DMS53 treated with DMSO at 0.1 percent for 48 hours (cell line): ENCODE data around the gene SLC16A8.
"Not testable (repeated sequence)": the region's sequence is repeated elsewhere in the genome, so short reads cannot be mapped to it uniquely, and the experiment has no call there.

Experiments
- DNase-seq: peaks from one replicate; lab custom pipeline; 2025; ENCODE audit not compliant: unreplicated experiment; lab: John Stamatoyannopoulos, UW

SLC16A8 gene

DNA sequence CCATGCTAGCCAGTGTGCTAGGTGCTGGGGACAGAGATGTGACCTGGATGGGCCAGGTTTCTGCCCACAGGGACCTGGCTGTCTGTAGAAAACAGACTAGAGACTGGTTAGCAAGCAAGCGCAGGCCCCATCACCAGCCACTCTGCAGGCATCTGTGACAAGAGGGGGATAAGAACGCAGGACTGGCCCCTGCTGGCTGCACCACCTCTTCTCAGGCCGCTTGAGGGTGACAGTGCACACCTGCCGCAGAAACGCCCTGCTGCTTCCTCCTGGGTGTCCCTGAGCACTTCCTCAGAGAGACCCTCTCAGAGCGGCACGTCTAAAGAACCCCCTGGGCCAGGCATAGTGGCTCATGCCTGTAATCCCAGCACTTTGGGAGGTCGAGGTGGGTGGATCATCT lies 32.7 kb downstream of the SLC16A8 start:
- DNase-seq = no peak

DNA sequence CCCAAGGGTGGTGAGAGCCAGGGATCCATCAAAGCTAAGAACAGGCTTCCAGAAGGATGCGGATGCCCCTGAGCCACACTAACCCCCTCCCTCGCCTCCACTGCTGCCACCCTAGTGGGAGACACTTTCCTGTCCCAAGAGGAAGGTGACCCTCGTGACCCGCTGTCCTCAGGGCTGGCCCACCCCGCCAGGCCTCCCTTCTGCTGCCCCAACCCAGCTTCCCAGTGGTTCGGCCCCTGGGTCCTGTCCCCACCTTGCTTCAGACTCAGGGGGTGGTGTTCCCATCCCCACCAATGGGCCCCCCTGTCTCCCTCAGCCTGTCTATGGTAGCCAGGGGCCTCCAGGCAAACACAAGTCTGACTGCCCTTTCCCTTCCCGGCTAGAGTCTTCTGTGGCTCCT lies 33.3 kb downstream of the SLC16A8 start:
- no peak for DNase-seq

DNA sequence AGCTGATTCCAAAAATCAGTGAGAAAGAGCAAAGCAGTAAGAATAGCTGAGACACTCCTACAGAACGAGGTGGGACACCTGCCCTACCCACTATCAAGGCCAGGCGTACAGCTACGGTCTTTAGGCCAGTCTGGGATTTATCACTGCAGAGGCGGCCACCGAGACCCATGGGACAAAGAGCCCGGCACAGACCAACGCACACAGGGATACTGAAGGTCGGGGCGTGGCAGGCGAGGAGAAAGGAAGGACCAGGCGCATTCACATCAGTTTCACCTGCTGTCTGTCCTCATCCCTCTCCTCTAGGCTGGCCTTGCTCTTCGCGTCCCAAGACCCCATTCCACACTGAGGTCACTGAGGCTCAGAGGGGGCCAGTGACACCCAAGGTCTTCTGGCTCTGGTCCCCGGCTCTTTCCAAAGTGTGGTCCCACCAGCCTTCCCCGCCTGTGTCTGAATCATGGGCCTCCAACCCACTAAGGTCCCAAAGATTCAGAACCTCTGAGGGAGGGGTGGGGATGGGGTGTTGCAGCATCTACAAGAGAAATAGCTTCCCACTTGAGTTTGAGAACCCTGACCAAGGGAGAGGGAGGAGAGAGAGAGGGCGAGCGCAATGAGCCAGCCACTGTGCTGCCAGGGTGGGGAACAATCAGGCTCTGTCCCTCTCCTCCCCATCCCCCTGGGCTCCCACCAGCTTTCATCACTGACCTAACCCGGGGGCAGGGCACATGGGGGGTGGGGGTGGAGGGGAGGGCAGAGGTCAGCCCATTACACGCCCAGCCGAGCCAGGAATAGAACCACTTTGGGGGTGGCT lies 34.0 kb downstream of the SLC16A8 start:
- no peak for DNase-seq

DNA sequence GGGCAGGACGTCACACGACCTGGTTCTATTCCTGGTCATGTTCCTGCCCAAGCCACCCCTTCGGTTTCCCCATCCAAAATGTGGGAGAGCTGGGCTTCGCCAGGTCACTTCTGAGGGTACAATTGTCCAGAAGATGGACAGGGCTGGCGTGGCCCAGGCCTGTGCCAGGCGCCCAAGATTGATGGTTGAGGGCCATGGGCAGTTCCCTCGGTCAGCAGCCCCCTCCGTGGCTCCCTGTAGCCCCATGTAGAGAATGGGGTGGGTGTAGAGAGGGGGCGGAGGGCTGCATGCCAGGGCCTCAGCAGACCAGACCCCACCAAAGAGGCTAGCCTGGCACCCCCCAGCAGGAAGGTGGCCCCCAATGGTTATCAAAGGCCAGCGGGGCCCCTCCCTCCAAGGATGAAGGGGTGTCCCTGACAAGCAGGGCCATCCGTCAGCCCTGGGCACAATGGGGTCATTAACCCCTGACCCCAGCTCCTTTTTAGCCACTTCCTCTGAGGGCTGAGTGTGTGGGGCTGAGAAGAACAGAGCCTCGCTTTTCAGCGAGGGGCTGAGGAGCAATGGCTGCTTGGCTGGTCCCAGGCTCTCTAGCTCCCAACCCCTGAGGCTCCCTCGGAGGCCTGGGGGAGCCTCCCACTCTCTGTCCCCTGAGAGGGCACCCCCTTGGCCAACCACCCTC lies 37.8 kb downstream of the SLC16A8 start:
- DNase-seq = no peak

DNA sequence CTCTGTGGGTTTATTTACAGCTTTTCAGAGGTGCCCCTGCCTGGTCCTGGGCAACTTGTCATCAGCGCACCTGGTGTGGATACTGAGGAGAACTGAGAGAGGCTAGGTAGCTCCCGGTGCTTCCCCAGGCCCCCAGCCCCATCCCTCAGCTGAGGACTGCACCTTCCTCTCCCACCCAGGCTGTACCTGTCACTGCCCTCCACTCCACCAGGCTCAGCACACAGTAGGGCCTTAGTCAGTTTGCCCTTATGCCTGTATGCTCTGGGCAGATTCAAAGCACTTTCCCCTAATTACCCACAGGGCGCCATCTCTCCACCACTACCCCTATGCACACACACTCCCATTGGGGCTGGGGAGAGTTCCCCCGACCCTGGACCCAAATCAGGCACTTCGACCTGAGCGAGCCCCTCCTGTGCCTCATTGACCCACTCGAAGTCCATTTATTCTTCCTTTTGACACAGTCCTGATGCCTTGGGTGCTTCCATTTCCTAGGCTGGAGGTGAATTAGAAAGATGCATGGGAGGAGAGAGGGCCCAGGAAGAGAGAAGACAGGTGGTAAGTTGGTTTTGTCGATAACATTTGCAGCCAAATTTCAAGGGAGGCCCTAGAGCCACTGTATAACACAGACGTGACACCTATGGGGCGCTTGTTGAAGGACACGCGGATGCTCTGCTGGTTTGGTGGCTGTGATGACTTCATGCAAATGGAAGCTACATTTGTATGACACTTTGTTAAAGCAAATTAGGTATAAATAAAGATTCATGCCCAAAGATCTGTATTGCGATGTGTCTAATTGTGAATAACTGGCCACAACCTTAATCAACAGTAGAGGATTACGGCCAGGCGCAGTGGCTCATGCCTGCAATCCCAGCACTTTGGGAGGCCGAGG lies 40.6 kb downstream of the SLC16A8 start:
- DNase-seq = no peak

DNA sequence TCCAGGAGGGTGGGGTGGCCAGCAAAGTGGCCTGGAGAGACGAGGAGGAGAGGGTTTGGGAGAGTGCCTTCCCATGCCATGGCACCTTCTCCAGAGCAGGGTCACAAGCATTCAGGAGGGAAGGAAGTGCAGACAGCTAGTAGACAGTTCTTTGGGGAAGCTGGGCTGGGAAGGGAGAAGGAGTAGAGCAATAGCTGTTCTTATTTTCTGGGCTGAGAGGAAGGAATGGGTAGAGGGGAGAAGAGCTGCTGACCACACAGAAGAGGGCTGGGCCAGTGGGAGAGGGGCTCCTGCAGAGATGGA lies 41.5 kb downstream of the SLC16A8 start:
- DNase-seq = no peak

DNA sequence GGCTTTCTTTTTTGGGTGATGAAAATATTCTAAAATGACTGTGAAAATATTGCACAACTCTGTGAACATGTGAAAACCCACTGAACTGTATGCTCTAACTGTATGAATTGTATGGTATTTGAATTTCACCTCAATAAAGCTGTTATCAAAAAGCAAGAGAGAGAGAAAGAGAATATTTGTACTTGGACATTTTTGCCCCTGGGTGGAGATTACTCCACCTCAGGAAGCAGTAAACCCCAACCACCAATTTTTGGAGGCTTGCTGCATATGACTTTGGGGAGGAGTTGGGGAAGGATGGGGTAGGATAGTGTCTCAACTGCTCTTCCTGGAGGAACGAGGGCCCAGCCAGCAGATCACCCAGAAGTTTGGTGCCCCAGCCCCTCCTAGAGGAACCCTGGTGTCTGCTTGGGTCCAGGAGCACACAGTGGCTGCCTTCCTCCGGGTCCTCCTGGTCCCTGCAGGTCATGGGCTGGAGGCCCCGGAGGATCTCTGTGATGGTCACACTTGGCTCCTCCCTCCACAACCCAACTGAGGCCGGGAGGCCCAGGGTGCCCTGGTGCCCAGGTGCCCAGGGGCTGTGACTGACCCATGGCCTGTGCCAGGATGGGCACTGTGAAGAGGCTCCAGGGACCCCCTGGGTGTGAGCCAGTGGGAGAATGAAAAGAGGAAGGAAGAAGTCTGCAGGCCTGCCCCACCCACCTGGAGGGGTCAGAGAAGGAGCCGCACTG lies 42.1 kb downstream of the SLC16A8 start:
- no peak for DNase-seq

DNA sequence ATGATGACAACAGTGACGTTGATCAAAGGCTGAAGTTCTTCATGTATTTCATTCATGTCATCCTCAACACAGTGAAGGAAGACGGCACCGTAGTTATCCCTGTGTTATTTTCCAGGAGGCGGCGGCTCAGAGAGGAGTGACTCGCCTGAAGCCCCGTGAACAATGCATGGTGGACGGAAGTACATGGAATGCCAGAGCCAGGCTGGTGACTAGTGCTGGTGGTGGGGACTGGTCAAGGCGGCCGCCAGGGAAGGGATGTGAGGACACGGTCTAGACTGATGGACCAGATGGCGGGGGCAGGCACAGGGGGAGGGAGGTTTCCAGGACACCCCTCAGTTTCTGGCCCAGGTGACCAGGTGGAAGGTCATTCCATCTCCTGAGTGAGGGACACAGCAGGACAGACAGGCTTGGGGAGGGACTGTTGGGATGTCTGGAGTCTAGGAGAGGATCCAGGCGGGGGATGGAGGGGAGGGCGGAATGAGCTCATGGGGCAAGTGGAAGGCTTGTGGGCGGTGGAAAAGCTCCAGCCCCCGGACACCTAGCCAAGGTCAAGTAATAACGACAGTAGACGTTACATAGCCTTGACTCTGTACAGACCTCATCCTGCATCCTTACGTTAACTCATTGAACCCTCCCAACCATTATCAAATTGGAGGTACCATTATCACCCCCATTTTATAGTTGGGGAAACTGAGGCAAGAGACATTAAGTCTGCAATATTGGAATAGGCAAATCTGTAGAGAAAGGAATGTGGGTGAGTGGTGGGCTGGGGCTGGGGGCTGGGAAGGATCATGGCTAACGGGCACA lies 42.8 kb downstream of the SLC16A8 start:
- DNase-seq = no peak

DNA sequence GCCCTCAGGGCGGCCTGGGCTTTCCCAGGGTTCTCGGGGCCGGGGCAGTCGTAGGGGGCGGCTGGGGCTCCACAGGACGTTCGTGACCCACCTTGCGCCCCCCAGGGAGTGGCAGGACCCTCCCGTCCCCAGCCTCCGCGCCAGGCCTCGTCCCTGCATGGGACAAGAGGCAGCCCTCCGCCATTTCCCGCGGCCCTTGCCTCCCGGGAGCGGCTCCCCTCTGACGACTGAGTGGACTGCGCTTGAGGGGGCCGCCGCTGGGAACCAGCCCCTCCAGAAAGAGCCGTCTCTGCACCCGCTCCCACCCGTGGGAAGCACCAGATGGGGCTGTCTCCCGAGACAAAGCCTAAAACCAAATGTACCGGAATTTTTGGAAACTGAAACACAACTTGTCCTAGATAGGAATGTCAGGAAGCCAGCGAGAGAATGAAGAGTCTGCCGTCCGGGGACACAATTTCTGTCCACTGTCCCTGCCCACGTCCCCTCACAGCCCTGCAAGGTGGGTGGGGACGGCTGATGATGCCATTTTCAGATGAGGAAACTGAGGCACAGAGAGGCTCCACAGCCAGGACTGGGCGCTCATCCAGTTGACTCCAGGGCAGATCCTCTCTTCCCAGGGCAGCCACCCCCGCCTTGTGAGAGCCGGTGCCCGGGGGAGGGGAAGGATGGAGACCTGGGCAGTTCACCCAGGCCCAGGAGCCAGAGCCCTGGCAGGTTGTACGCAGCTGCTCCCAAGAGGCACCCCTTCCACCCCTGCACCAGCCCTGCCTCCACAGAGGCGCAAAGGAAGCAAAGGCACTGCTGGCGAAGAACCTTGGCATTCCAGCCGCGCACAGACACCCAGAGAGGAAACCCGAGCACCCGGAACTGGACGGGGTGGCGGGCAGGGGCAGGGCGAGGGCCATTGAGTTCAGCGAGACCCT lies 44.8 kb downstream of the SLC16A8 start:
- DNase-seq = no peak

DNA sequence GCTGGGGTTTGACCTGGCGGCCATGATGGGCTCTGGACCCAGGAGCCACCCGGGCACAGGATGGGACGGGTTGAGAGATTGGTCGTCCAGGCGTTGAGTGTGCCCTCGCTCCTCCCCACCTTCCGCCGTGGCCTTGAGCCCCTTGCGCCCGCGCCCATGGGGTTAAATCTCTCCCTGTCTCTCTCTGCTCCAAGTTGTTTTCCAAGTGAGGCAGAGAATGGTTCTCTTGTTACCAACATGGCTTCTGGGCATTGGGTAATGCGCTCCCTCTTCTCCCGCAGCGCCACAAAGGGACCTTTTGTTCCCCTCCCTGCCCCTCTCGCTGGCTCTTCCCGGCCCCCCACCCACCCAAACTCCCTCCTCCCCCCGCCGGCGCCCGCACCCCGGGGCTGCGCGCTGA lies 45.6 kb downstream of the SLC16A8 start:
- DNase-seq = no peak

DNA sequence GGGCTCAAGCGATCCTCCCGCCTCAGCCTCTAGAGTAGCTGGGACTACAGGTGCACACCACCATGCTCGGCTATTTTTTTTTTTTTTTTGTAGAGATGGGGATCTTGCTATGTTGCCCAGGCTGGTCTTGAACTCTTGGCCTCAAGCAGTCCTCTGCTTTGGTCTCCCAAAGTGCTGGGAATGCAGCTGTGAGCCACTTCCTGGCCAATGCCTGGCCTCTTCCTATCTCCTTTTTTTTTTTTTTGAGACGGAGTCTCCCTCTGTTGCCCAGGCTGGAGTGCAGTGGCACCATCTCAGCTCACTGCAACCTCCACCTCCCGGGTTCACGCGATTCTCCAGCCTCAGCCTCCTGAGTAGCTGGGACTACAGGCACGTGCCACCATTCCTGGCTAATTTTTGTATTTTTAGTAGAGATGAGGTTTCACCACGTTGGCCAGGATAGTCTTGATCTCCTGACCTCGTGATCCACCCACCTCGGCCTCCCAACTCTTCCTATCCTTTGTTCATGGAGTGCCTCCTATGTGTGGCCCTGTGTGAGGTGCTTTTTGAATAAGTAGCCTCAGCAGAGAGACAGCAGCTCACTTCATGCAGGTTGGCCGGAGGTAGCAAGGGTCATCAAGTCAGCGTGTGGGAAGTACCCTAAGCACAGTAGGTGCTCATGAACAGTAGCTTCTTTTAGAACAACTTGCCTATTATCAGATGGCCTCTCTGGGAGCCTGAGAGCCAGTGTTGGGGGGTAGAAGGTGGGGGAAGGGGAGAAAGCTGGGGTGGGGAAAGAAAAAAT lies 46.4 kb downstream of the SLC16A8 start:
- DNase-seq = not testable (repeated sequence)

DNA sequence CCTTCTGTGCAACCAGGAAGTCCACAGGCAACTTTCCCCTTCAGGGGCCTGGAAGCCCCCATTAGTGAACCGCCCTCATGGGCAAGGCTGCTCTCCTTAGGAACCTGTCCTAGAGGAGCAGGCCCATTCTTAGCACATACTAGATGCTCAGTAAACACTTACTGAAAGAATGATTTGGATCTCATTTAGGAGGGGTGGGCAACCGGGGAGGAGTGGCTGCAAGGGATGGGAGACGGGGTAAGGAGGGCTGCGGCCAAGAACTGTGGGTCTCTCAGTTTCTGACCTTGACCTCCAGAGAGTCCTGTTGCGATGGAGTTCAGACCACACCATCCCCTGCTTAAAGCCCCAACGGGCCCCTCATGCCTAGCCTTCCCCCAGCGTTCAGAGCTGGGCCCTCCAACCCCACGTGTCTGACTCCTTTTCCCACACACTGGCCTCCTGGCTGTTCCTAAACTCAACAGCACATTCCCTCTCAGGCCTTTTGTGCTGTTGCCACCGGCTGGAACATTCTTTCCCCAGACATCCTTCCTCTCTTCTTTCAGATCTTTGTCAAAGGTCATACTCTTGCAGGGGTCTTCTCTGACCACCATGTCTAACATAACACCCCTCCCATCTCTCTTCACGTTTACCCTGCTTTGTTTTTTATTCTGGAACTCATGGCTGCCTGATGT lies 47.5 kb downstream of the SLC16A8 start:
- DNase-seq = no peak

DNA sequence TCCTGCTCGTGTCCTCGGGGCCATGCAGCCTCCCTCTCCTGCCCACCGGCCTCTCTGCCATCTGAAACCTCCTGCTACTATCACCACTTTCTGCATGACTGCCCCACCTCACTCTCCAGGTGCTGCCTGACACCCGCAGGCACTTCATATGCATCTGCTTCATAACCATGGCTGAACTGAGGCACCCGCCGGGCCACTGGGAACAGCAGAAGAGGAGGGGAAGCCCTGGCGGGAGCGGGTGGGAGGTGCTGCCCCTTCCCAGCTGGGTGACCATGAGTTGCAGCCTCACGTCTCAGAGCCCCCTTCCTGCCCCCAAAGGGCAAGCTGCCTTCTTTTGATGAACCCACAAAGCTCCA lies 48.5 kb downstream of the SLC16A8 start:
- DNase-seq = no peak

DNA sequence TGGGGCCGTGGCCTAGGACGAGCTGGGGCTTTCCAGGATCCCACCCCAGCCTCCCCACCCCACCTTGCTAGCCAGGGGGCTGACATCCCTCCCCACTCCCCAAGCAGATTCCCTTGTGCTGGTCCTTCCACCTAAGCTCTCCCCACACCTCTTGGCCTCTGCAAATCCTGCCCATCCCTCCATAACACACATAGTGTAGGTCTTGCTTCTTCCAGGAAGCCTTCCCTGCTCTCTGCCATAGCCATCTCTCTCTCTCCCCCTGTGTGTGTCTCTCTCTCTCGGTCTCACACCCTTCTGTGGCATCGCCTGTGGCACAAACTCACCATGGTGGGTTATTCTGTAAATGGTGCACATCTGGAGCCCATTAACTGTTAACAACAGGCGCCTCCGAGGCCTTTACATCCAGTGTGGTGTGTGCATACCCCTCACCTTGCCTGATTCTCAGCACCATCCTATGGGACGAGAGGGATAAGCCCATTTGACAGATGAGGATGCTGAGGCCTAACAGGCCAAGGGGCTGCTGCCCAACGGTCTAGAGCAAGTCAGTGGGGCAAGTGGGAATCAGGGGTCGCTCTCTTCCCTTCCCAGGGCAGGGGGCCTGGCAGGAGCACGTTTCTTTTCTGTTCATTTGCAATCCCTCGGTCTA lies 49.0 kb downstream of the SLC16A8 start:
- DNase-seq = no peak

DNA sequence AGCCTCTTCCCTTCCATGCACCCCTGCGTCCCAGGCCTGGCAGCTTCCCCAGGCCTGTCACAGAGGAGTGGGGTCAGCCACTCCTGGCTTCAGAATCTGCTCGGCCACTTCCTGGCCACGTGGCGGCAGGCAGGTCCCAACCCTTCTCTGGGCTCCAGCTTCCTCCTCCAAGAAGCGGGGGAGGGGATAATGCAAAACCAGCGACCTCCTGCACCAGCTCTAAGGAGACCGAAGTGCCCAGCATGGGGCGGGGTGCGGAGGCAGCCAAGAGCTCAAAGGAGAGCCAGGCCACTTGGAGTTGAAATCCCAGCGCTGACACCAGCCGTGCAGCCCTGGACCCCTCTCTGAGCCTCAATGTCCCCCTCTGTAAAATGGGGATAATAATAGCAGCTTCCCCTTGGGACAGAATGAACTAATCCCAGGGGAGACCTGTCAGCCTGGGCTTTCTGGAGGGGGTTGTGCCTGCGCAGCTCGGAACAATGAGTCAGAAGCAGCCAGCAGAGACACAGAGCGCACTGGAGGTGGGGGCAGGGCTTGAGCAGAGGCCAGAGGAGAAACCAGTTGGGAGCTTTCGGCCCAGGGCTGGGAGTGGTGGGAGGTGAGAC lies 49.6 kb downstream of the SLC16A8 start:
- no peak for DNase-seq

DNA sequence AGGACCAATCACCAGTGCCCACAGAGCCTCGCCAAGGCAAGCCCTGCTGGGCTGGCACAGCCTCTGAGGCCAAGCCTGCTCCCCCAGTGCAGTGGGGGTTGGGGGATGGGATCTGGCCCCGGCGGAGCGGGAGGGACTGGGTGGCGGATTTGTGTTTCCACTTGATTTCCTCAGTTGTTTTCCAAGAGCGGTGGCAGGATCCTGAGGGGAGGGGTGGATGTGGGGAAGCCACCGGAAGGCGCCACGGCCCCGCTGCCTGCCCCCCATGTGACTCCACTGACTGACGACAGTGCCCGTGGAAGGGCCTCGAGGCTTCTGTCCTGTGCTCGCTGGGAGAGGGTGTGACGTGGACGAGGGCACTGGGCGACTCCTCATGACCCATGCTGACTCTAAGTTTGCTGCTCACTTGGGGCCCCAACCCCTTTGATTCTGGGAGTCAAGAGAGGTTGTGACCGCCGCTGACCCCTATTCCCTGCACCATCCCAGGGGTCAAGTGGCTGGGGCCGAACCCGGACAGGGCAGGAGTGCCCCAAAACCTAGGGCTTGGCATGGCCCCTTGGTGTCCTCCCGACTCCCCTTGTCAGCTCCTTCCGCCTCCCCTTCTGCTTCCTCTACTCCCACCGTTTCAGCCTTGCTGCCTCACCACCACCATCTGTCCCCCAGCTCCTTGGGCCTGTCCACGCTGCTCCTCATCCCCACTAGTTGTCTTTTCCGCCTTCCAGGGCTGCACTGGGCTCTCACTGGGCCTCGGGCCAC lies 50.3 kb downstream of the SLC16A8 start:
- no peak for DNase-seq
